ENCODE results near the gene KCNA3.

DNA sequence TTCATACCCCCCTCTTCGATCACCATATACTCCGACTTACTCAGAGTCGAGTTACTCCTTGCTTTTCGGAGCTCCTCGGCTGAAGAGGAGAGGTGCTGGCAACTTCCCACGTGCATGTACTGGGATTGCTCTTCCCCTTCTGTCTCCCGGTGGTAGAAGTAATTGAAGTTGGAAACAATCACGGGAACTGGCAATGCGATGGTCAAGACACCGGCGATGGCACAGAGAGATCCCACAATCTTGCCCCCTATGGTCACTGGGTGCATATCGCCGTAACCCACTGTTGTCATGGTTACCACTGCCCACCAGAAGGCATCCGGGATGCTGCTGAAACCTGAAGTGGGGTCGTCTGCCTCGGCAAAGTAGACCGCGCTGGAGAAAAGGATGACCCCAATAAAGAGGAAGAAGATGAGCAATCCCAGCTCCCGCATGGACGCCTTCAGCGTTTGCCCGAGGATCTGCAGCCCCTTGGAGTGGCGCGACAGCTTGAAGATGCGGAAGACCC, 1.5 kb downstream of the KCNA3 start:
- no peak for TF ChIP-seq EZH2phosphoT487 (IDR thresholded peaks at IDR 0.05; ENCODE audit: borderline replicate concordance, low read depth)
- no peak for TF ChIP-seq RCOR1 (IDR thresholded peaks at IDR 0.05; ENCODE audit: low read length)
- TF ChIP-seq, protein P1, sequence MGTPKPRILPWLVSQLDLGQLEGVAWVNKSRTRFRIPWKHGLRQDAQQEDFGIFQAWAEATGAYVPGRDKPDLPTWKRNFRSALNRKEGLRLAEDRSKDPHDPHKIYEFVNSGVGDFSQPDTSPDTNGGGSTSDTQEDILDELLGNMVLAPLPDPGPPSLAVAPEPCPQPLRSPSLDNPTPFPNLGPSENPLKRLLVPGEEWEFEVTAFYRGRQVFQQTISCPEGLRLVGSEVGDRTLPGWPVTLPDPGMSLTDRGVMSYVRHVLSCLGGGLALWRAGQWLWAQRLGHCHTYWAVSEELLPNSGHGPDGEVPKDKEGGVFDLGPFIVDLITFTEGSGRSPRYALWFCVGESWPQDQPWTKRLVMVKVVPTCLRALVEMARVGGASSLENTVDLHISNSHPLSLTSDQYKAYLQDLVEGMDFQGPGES (IDR thresholded peaks at IDR 0.05; ENCODE audit: low read depth, low read length) = no peak
- TF ChIP-seq TEAD4 (IDR thresholded peaks at IDR 0.05; ENCODE audit: borderline replicate concordance, insufficient read depth) = no peak
- TF ChIP-seq, protein P2, sequence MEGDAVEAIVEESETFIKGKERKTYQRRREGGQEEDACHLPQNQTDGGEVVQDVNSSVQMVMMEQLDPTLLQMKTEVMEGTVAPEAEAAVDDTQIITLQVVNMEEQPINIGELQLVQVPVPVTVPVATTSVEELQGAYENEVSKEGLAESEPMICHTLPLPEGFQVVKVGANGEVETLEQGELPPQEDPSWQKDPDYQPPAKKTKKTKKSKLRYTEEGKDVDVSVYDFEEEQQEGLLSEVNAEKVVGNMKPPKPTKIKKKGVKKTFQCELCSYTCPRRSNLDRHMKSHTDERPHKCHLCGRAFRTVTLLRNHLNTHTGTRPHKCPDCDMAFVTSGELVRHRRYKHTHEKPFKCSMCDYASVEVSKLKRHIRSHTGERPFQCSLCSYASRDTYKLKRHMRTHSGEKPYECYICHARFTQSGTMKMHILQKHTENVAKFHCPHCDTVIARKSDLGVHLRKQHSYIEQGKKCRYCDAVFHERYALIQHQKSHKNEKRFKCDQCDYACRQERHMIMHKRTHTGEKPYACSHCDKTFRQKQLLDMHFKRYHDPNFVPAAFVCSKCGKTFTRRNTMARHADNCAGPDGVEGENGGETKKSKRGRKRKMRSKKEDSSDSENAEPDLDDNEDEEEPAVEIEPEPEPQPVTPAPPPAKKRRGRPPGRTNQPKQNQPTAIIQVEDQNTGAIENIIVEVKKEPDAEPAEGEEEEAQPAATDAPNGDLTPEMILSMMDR (IDR thresholded peaks at IDR 0.05) = no peak

Data from SK-N-SH (cell line).